HepG2 (cell line): ENCODE results near the gene INPP4B. TPM values are rescaled to one million over a fixed set of nuclear protein-coding genes. Genes with fewer than 3 reads are reported as not detected.

Experiments
- ATAC-seq: fragments of 200-7000 bp; cut with Tn5 transposase; 3 replicates; pipeline ENCODE4 v1.9.1; 2020; ENCODE audit warnings: mild to moderate bottlenecking, moderate library complexity
- BruUV-seq: library from RNA; stranded (reverse); fragments of 400-500 nt; replicated peaks from 2 replicates; lab custom pipeline; 2021; lab: Mats Ljungman, UMichigan
- CTCF ChIA-PET: fragments of 300-600 bp; formaldehyde crosslinking; extraction: SDS; loops from one replicate; lab custom pipeline; 2021; ENCODE audit warnings: low total read pairs, inconsistent platforms, low intra/inter-chr PET ratio; lab: Yijun Ruan, JAX
- POLR2A ChIA-PET: fragments of 350-600 bp; sonication (Branson Sonifier 250); formaldehyde crosslinking; loops from one replicate; lab custom pipeline; 2020; ENCODE audit warnings: antibody characterized with exemption, inconsistent platforms; lab: Yijun Ruan, JAX
- DNase-seq: peaks from one replicate; pipeline ENCODE4 v3.0.0-alpha.2; 2015; ENCODE audit warnings: low spot score
- FAIRE-seq: peaks from 3 replicates; lab custom pipeline; 2011; peaks lifted over from hg19 to GRCh38; lab: Jason Lieb, UNC
- H2AFZ ChIP-seq: one replicate; pipeline ENCODE4 v1.6.1; 2011; ENCODE audit warnings: low read length, inconsistent platforms
- H3K27ac ChIP-seq: fragments of 300-600 bp; 3 replicates; pipeline ENCODE4 v1.8.0; 2011; ENCODE audit warnings: mixed run types, mild to moderate bottlenecking, mixed read lengths, low read length, inconsistent platforms; ENCODE audit not compliant: insufficient read depth; ENCODE audit errors: extremely low read length
- H3K27me3 ChIP-seq, 2 experiments: fragments of 200-600 bp in 1 of 2; 2 replicates in 1 of 2; 3 replicates in 1 of 2; pipeline versions ENCODE4 v1.6.0 to v1.8.0; 2011; ENCODE audit warnings: low read length in 2 of 2, mild to moderate bottlenecking in 2 of 2, moderate library complexity in 2 of 2, inconsistent platforms in 1 of 2; ENCODE audit not compliant: insufficient read depth in 2 of 2, control insufficient read depth in 1 of 2
- H3K36me3 ChIP-seq, 2 experiments: fragments of 200-600 bp in 1 of 2; replicated peaks in 1 of 2; 2 replicates in 1 of 2; 3 replicates in 1 of 2; pipeline versions ENCODE4 v1.5.1 to v1.8.0; 2011; ENCODE audit warnings: low read length in 2 of 2, inconsistent platforms in 1 of 2; ENCODE audit not compliant: insufficient read depth in 2 of 2, control insufficient read depth in 1 of 2
- H3K4me1 ChIP-seq: 2 replicates; pipeline ENCODE4 v1.5.1; 2012; ENCODE audit warnings: low read length, inconsistent platforms; ENCODE audit not compliant: insufficient read depth
- H3K4me2 ChIP-seq: 2 replicates; pipeline ENCODE4 v1.6.0; 2011; ENCODE audit warnings: low read depth, low read length, inconsistent platforms
- H3K4me3 ChIP-seq, 3 experiments: fragments of 200-600 bp in 1 of 3; sonication (generic), shearing (Covaris generic) in 1 of 3; replicated peaks in 1 of 3; 2 replicates each; pipeline ENCODE4 v1.5.1; 2011 to 2016; ENCODE audit warnings: low read length in 3 of 3, inconsistent platforms in 2 of 3, low read depth in 2 of 3, mild to moderate bottlenecking in 2 of 3, control low read depth in 1 of 3, mixed read lengths in 1 of 3; ENCODE audit not compliant: insufficient read depth in 1 of 3
- H3K79me2 ChIP-seq: one replicate; pipeline ENCODE4 v1.6.1; 2011; ENCODE audit warnings: low read length, inconsistent platforms; ENCODE audit not compliant: insufficient read depth
- H3K9ac ChIP-seq: 2 replicates; pipeline ENCODE4 v1.6.0; 2011; ENCODE audit warnings: mild to moderate bottlenecking, low read depth, low read length, inconsistent platforms; ENCODE audit not compliant: insufficient read depth
- H3K9me3 ChIP-seq: 2 replicates; pipeline ENCODE4 v1.5.1; 2012; ENCODE audit warnings: mild to moderate bottlenecking, low read length
- H4K20me1 ChIP-seq: 2 replicates; pipeline ENCODE4 v1.6.0; 2011; ENCODE audit warnings: inconsistent platforms, mild to moderate bottlenecking, low read length, moderate library complexity; ENCODE audit not compliant: insufficient read depth
- CHD4 ChIP-seq: fragments of 200-600 bp; sonication (generic); IDR thresholded peaks from 2 replicates; pipeline ENCODE4 v1.7.0; 2017; ENCODE audit warnings: mild to moderate bottlenecking, low read length, borderline replicate concordance
- MAFG ChIP-seq: sonication (generic); formaldehyde crosslinking; IDR thresholded peaks from 2 replicates; pipeline ENCODE4 v1.5.1; 2020; ENCODE audit warnings: mild to moderate bottlenecking, missing genetic modification reagents
- RERE ChIP-seq: IDR thresholded peaks from 2 replicates; pipeline ENCODE4 v1.6.1; 2016; ENCODE audit warnings: low read depth, missing genetic modification reagents, missing compliant biosample characterization
- WGBS: methylation state at CpG from one replicate; pipeline ENCODE4 v1.1.6; 2017; ENCODE audit warnings: low lambda C conversion rate; 5-methylcytosine and 5-hydroxymethylcytosine counted together
- in situ Hi-C: cut with HindIII; loops from 2 replicates; pipeline ENCODE4 v1.10.0; 2017; ENCODE audit warnings: low pct_unique_long_range_greater_than_20kb; ENCODE audit not compliant: extremely low pct_ligation_motif_present
- intact Hi-C: fragments of 100-400 bp; cut with micrococcal nuclease; formaldehyde crosslinking; loops from one replicate; pipeline ENCODE4 v1.10.0; 2022; ENCODE audit not compliant: unreplicated experiment
- polyA plus RNA-seq, 8 experiments: library from polyadenylated mRNA; depleted of rRNA in 3 of 8; stranded (reverse) in 7 of 8; unstranded in 1 of 8; fragments of >200 nt; fragmentation: Illumina TruSeq in 4 of 8; extraction: Trizol in 4 of 8; gene quantifications; 2 replicates each; pipeline versions ENCODE4 v1.2.1 to v1.2.3, GENCODE V29; 2011 to 2016; ENCODE audit warnings: low read depth in 4 of 8, missing spikeins in 1 of 8, mixed read lengths in 1 of 8; ENCODE audit not compliant: insufficient read depth in 1 of 8
- total RNA-seq, 5 experiments: library from RNA; depleted of rRNA; stranded (reverse); fragments of >200 nt; fragmentation: Illumina TruSeq; extraction: Trizol; gene quantifications; 2 replicates each; pipeline ENCODE4 v1.2.3, GENCODE V29; 2016; ENCODE audit warnings: low read depth in 1 of 5

INPP4B gene
- total and polyA plus RNA-seq, 2 of the 13 experiments (the other 11 are each of a cell fraction or from before 2014, with no cell fraction given), result not detected

GRCh38 chr4:142452161-142452855 is 393.8 kb downstream of the INPP4B start:
- H4K20me1 ChIP-seq, result no peaks in the 10 kb centered on the region
- no peak overlapping the region for H3K4me3 ChIP-seq
- no peak overlapping the region for H2AFZ ChIP-seq
- H3K4me1 ChIP-seq, result no peaks in the 10 kb centered on the region
- H3K36me3 ChIP-seq, result no peaks in the 10 kb centered on the region
- no peaks in the 10 kb centered on the region for H3K27me3 ChIP-seq
- ChIA-PET CTCF (no interaction called here), POLR2A (no interaction called here)
- no TSS peak for BruUV-seq
- TF ChIP-seq CHD4 (no peak), MAFG (CRISPR knock-in tag) (no peak), RERE (CRISPR knock-in tag) (no peak)
- DNase-seq (no peak), ATAC-seq (no peak), FAIRE-seq (no peak)
- no peak overlapping the region for H3K9ac ChIP-seq
- H3K27ac ChIP-seq, result no peak overlapping the region
- H3K79me2 ChIP-seq, result no peaks in the 10 kb centered on the region
- intact Hi-C loops, result no loop called here
- 0% methylated on average over 6 of the region's 6 CpGs for WGBS
- no peaks in the 10 kb centered on the region for H3K9me3 ChIP-seq
- H3K4me2 ChIP-seq, result no peak overlapping the region
- in situ Hi-C loops, result no loop called here
